Measurements from ENCODE around the gene SH3BGRL3.

DNA sequence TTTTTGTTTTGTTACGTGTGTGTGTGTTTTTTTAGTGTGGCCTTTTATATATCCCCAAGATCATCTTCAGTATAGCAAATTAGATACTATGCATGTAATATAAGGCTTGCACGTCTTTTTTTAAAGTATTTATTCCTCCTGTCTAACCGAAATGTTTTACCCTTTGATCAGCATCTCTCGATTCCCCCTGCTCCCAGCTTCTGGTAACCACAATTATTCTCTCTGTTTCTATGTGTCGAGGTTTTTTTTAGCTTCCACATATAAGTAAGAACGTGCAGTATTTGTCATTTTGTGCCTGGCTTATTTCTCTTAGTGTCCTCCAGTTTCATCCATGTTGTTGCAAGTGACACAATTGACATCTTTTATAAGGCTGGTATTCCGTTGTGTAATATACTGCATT is 27.2 kb upstream of the SH3BGRL3 start:
- no peak for TF ChIP-seq POLR2A (IDR thresholded peaks at IDR 0.05; ENCODE audit: low read depth)
- no peak for TF ChIP-seq EP300 (IDR thresholded peaks at IDR 0.05)

Measured in esophagus muscularis mucosa (tissue), 2 donors.